Activated naive CD4-positive, alpha-beta T cell treated with anti-CD3 and anti-CD28 coated beads for 36 hours (primary cell): ENCODE data around the gene KCNJ18. TPM values are rescaled to one million over a fixed set of nuclear protein-coding genes. Genes with fewer than 3 reads are reported as not detected.
"Not testable (repeated sequence)": the region's sequence is repeated elsewhere in the genome, so short reads cannot be mapped to it uniquely, and the experiment has no call there.

Experiments
- CTCF ChIA-PET: fragments of 350-600 bp; sonication (Branson Sonifier 250); formaldehyde crosslinking; loops from one replicate; lab custom pipeline; 2021; ENCODE audit warnings: antibody characterized with exemption; lab: Charles Lee
- DNase-seq: peaks from one replicate; pipeline ENCODE4 v3.0.0-alpha.2; 2020
- H3K27ac Mint-ChIP-seq: one replicate; pipeline ENCODE4 v1.8.0; 2021; ENCODE audit warnings: mild to moderate bottlenecking, mixed read lengths
- H3K27me3 Mint-ChIP-seq: one replicate; pipeline ENCODE4 v1.8.0; 2021; ENCODE audit warnings: low read depth, mixed read lengths
- H3K36me3 Mint-ChIP-seq: one replicate; pipeline ENCODE4 v1.8.0; 2021; ENCODE audit warnings: low read depth, mixed read lengths
- H3K4me1 Mint-ChIP-seq: one replicate; pipeline ENCODE4 v1.8.0; 2021; ENCODE audit warnings: low read depth, mixed read lengths
- H3K4me3 Mint-ChIP-seq: one replicate; pipeline ENCODE4 v1.8.0; 2021; ENCODE audit warnings: mild to moderate bottlenecking, moderate library complexity, mixed read lengths
- H3K9me3 Mint-ChIP-seq: one replicate; pipeline ENCODE4 v1.8.0; 2021; ENCODE audit warnings: mixed read lengths
- intact Hi-C: fragments of 100-400 bp; cut with micrococcal nuclease; formaldehyde crosslinking; loops from one replicate; pipeline ENCODE4 v1.15.1; 2023
- total RNA-seq, 2 experiments: library from RNA; stranded (reverse); gene quantifications; one replicate each; pipeline ENCODE4 v1.2.3, GENCODE V29; 2021

KCNJ18 gene
- total RNA-seq, 2 experiments from 2014 or later, result not detected

DNA sequence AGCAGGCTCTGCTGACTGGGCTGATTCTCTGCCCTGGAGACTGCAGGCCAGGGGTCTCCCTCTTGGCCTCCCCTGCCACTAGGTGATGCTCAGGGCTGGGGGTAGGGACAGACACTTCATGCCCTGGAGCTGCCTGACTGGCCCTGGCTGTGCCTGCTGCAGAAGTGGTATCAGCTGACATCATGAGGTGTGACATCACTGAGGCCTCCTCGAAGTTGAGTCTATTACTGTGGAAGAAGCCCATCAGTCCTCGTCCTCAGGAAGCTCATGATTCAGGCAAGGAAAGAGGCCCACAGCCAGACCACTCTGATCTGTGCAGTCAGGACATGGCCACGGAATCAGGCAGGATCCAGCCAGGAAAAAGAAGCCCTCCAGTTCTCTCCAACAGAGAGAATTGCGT is 45.9 kb downstream of the KCNJ18 start:
- H3K4me1 Mint-ChIP-seq, H3K4me3 Mint-ChIP-seq, DNase-seq, H3K36me3 Mint-ChIP-seq, CTCF ChIA-PET, H3K27me3 Mint-ChIP-seq, H3K9me3 Mint-ChIP-seq, H3K27ac Mint-ChIP-seq: not testable (repeated sequence)
- intact Hi-C loops, result loop anchor here (10.0 kb wide), 1 partner anchor 283 kb away; no protein-coding TSS in a partner anchor

DNA sequence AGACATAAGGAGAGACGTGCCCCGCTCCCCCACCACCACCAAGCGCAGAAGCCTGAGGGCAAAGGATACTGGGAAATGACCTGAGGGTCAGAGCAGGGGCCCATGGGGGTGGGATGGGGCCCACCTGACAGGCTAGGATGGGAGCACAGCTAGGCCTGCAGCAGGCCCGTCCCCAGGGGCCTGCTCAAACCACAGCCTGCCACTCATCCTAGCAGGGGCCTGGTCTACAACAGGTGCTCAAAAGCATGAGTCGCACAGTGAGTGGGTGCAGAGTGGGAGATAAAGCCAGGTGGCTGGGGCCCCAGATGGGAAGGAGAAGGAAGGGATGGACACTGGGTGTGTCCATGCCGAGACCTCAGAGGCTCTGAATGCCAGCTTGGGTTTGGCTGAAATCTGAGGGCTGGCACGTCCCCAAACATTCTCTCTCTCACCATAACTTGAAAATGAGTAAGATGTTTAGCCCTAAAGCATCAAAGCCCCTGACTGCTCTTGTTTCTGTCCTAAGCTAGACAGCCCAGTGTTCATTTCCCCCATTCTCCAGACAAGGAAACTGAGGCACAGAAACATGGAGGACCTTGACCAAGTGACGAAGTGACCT is 46.7 kb downstream of the KCNJ18 start:
- CTCF ChIA-PET, H3K4me1 Mint-ChIP-seq, H3K9me3 Mint-ChIP-seq, DNase-seq, H3K36me3 Mint-ChIP-seq, H3K27me3 Mint-ChIP-seq, H3K4me3 Mint-ChIP-seq, H3K27ac Mint-ChIP-seq: not testable (repeated sequence)
- intact Hi-C loops, result loop anchor here (10.0 kb wide), 1 partner anchor 284 kb away; no protein-coding TSS in a partner anchor

GRCh38 chr17:21739485-21739884 is 47.2 kb downstream of the KCNJ18 start:
- intact Hi-C loops, result loop anchor here (10.0 kb wide), 1 partner anchor 285 kb away; no protein-coding TSS in a partner anchor
- H3K36me3 Mint-ChIP-seq, H3K27me3 Mint-ChIP-seq: not testable (repeated sequence)

GRCh38 chr17:21740836-21741235 is 48.5 kb downstream of the KCNJ18 start:
- H3K36me3 Mint-ChIP-seq, H3K9me3 Mint-ChIP-seq, DNase-seq, H3K4me3 Mint-ChIP-seq, intact Hi-C loops, H3K27me3 Mint-ChIP-seq, CTCF ChIA-PET, H3K27ac Mint-ChIP-seq, H3K4me1 Mint-ChIP-seq: not testable (repeated sequence)

More at GRCh38 chr17:21739485-21739884, 47.2 kb downstream of the KCNJ18 start:
- DNase-seq, CTCF ChIA-PET, H3K9me3 Mint-ChIP-seq, H3K4me3 Mint-ChIP-seq, H3K4me1 Mint-ChIP-seq, H3K27ac Mint-ChIP-seq: not testable (repeated sequence)

DNA sequence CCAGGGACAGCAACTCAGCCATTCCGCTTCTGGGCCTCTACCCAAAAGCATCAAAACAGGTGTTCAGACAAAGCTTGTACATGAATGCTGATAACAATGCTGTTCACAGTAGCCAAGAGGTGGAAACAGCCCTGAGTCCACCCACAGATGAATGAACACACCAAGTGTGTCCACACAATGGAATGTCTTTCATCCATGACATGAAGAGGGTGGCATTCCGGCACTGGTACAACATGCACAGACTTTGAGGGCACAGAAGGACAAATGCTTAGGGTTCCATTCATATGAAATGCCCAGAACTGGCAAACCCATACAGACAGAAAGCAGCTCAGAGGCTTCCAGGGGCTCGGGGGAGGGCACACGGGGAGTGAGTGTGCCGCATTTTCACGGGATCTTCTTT is 49.2 kb downstream of the KCNJ18 start:
- H3K36me3 Mint-ChIP-seq, DNase-seq, H3K9me3 Mint-ChIP-seq, H3K27ac Mint-ChIP-seq, CTCF ChIA-PET, H3K27me3 Mint-ChIP-seq, intact Hi-C loops, H3K4me1 Mint-ChIP-seq, H3K4me3 Mint-ChIP-seq: not testable (repeated sequence)

DNA sequence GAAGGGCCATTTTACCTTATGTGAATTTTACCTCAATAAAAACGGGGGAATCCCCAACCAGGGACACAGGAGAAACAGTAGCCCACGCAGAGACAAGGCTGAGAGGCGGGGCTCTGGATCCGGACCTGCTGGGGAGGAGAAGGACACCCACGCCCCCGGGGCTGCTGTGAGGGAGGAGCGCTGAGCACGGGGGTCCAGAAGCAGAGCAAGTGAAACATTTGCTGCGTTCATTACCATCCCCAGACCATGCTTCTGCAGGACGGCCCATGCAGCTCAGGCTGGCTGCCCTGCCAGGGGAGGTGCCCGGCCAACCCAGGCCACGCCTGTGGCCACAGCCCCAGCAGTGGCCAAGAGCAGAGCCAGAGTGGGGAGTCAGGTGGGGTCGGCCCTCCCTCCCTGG is 50.0 kb downstream of the KCNJ18 start:
- Mint-ChIP-seq H3K9me3 (no peaks in the 10 kb centered on the region), H3K27ac (no peak overlapping the region), H3K4me1 (no peaks in the 10 kb centered on the region), H3K4me3 (no peak overlapping the region), H3K36me3 (no peaks in the 10 kb centered on the region), H3K27me3 (no peaks in the 10 kb centered on the region)
- DNase-seq, result no peak
- intact Hi-C loops, result no loop called here
- CTCF ChIA-PET, result no interaction called here

DNA sequence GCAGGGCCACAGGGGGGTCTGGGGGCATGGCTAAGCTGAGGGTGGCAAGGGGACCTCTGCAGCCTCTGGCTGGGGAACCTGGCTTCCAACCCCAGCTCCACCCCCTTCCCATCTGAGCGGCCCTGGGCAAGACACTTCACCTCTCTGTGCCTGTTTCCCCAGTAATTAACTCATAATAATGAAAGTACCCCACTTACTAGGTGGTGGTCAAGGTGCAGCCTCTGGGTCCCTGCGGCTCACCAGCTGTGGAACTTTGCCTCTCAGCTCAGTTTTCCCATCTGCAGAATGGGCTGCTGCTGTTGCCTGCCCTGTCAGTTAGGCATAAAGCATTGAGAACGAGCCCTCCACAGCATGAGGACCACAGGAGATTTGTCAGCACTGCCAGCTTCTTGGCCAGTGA is 51.8 kb downstream of the KCNJ18 start:
- H3K4me3 Mint-ChIP-seq, CTCF ChIA-PET, H3K27me3 Mint-ChIP-seq, DNase-seq, H3K36me3 Mint-ChIP-seq, H3K4me1 Mint-ChIP-seq, H3K27ac Mint-ChIP-seq, H3K9me3 Mint-ChIP-seq, intact Hi-C loops: not testable (repeated sequence)

DNA sequence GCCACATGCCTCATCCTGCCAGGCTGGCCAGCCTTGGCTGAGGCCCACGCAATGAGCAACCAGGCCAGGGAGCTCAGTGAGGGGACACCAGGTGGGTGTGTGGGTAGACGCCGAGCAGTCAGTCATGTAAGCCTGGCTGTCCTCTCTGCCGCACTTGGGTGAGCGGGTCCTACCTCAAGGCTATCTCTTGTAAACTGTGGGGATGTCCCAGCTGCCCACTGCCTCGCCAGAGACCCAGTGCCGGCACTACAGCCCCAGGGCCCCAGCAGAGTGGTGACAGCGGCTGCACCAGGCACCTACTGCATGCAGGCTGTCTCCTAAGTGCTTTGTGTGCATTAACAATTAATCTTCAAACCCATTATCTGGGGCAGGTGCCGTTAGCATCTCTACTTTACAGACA is 52.3 kb downstream of the KCNJ18 start:
- H3K4me3 Mint-ChIP-seq, H3K27me3 Mint-ChIP-seq, H3K36me3 Mint-ChIP-seq, intact Hi-C loops, H3K4me1 Mint-ChIP-seq, CTCF ChIA-PET, H3K9me3 Mint-ChIP-seq, DNase-seq, H3K27ac Mint-ChIP-seq: not testable (repeated sequence)

- intact Hi-C loops, H3K9me3 Mint-ChIP-seq, H3K4me3 Mint-ChIP-seq, DNase-seq, H3K36me3 Mint-ChIP-seq, H3K4me1 Mint-ChIP-seq, CTCF ChIA-PET, H3K27ac Mint-ChIP-seq, H3K27me3 Mint-ChIP-seq: not testable (repeated sequence)
Observed at GRCh38 chr17:21745385-21746054, 53.2 kb downstream of the KCNJ18 start.

- H3K9me3 Mint-ChIP-seq, H3K36me3 Mint-ChIP-seq, CTCF ChIA-PET, H3K27ac Mint-ChIP-seq, H3K27me3 Mint-ChIP-seq, H3K4me3 Mint-ChIP-seq, intact Hi-C loops, H3K4me1 Mint-ChIP-seq, DNase-seq: not testable (repeated sequence)
Observed at GRCh38 chr17:21746415-21746814, 54.1 kb downstream of the KCNJ18 start.

GRCh38 chr17:21747195-21747915 is 55.0 kb downstream of the KCNJ18 start:
- H3K4me3 Mint-ChIP-seq, H3K36me3 Mint-ChIP-seq, H3K9me3 Mint-ChIP-seq, H3K27ac Mint-ChIP-seq, DNase-seq, CTCF ChIA-PET, intact Hi-C loops, H3K27me3 Mint-ChIP-seq, H3K4me1 Mint-ChIP-seq: not testable (repeated sequence)

- DNase-seq, CTCF ChIA-PET, H3K27ac Mint-ChIP-seq, H3K9me3 Mint-ChIP-seq, H3K27me3 Mint-ChIP-seq, H3K36me3 Mint-ChIP-seq, intact Hi-C loops, H3K4me1 Mint-ChIP-seq, H3K4me3 Mint-ChIP-seq: not testable (repeated sequence)
Observed at GRCh38 chr17:21748686-21749085, 56.4 kb downstream of the KCNJ18 start.
